HepG2 (cell line): ENCODE data around the gene STRN3. TPM values are rescaled to one million over a fixed set of nuclear protein-coding genes. Genes with fewer than 3 reads are reported as not detected.

Source experiments
- AFF4 ChIP-seq: sonication (generic); formaldehyde crosslinking; IDR thresholded peaks from 2 replicates; pipeline ENCODE4 v1.4.0; 2020; ENCODE audit warnings: missing genetic modification reagents
- ELF1 ChIP-seq: sonication (generic); formaldehyde crosslinking; IDR thresholded peaks from 2 replicates; pipeline ENCODE4 v1.4.0; 2020; ENCODE audit warnings: missing genetic modification reagents
- HDAC1 ChIP-seq: sonication (generic); formaldehyde crosslinking; IDR thresholded peaks from 2 replicates; pipeline ENCODE4 v1.5.1; 2020; ENCODE audit warnings: mild to moderate bottlenecking, missing genetic modification reagents
- HMGXB3 ChIP-seq: sonication (generic); formaldehyde crosslinking; IDR thresholded peaks from 2 replicates; pipeline ENCODE4 v1.4.0; 2020; ENCODE audit warnings: missing genetic modification reagents, borderline replicate concordance
- JUND ChIP-seq: sonication (generic); formaldehyde crosslinking; IDR thresholded peaks from 2 replicates; pipeline ENCODE4 v1.8.0; 2022; ENCODE audit warnings: mild to moderate bottlenecking, missing genetic modification reagents
- PCBP2 ChIP-seq: fragments of 200-400 bp; formaldehyde crosslinking; optimal IDR thresholded peaks from 2 replicates; pipeline ENCODE3; 2018; ENCODE audit warnings: low read length, low read depth; ENCODE audit not compliant: poor library complexity, severe bottlenecking
- RELA ChIP-seq: sonication (generic); formaldehyde crosslinking; IDR thresholded peaks from 2 replicates; pipeline ENCODE4 v1.4.0; 2020; ENCODE audit warnings: missing genetic modification reagents
- RFXANK ChIP-seq: IDR thresholded peaks from 2 replicates; pipeline ENCODE4 v1.6.1; 2016
- SP5 ChIP-seq: IDR thresholded peaks from 2 replicates; pipeline ENCODE4 v1.6.1; 2016; ENCODE audit warnings: low read depth, borderline replicate concordance
- STAT5B ChIP-seq: sonication (generic); formaldehyde crosslinking; IDR thresholded peaks from 2 replicates; pipeline ENCODE4 v1.4.0; 2020; ENCODE audit warnings: missing genetic modification reagents
- TAF15 ChIP-seq: fragments of 200-400 bp; formaldehyde crosslinking; IDR thresholded peaks from one replicate; pipeline ENCODE4 v1.6.1; 2018; ENCODE audit warnings: mild to moderate bottlenecking, low read depth, low read length; ENCODE audit not compliant: poor library complexity, severe bottlenecking
- TARDBP ChIP-seq: sonication (generic); formaldehyde crosslinking; IDR thresholded peaks from 2 replicates; pipeline ENCODE4 v1.8.0; 2022; ENCODE audit warnings: mild to moderate bottlenecking, missing genetic modification reagents
- TBL1XR1 ChIP-seq: fragments of 150-350 bp; IDR thresholded peaks from 2 replicates; pipeline ENCODE4 v1.6.1; 2014; ENCODE audit warnings: borderline replicate concordance, low read length; ENCODE audit not compliant: partially characterized antibody
- ZKSCAN8 ChIP-seq: IDR thresholded peaks from 2 replicates; pipeline ENCODE4 v1.6.1; 2016; ENCODE audit warnings: borderline replicate concordance, missing genetic modification reagents, missing compliant biosample characterization
- ZNF460 ChIP-seq: sonication (generic); formaldehyde crosslinking; IDR thresholded peaks from 2 replicates; pipeline ENCODE4 v1.5.1; 2020; ENCODE audit warnings: missing genetic modification reagents, mild to moderate bottlenecking, borderline replicate concordance
- ZNF678 ChIP-seq: sonication (generic); formaldehyde crosslinking; IDR thresholded peaks from 2 replicates; pipeline ENCODE4 v1.4.0; 2020; ENCODE audit warnings: mild to moderate bottlenecking, missing genetic modification reagents
- polyA plus RNA-seq, 8 experiments: library from polyadenylated mRNA; depleted of rRNA in 3 of 8; stranded (reverse) in 7 of 8; unstranded in 1 of 8; fragments of >200 nt; fragmentation: Illumina TruSeq in 4 of 8; extraction: Trizol in 4 of 8; gene quantifications; 2 replicates each; pipeline versions ENCODE4 v1.2.1 to v1.2.3, GENCODE V29; 2011 to 2016; ENCODE audit warnings: low read depth in 4 of 8, missing spikeins in 1 of 8, mixed read lengths in 1 of 8; ENCODE audit not compliant: insufficient read depth in 1 of 8
- total RNA-seq, 5 experiments: library from RNA; depleted of rRNA; stranded (reverse); fragments of >200 nt; fragmentation: Illumina TruSeq; extraction: Trizol; gene quantifications; 2 replicates each; pipeline ENCODE4 v1.2.3, GENCODE V29; 2016; ENCODE audit warnings: low read depth in 1 of 5
- TF ChIP-seq, protein P1 (sequence below): sonication (generic); formaldehyde crosslinking; IDR thresholded peaks from 2 replicates; pipeline ENCODE4 v1.5.1; 2020; ENCODE audit warnings: missing genetic modification reagents, mild to moderate bottlenecking, borderline replicate concordance
- TF ChIP-seq, protein P2 (sequence below): sonication (generic); formaldehyde crosslinking; IDR thresholded peaks from 2 replicates; pipeline ENCODE4 v1.8.0; 2022; ENCODE audit warnings: missing genetic modification reagents, low read depth, mild to moderate bottlenecking, borderline replicate concordance

The STRN3 gene
- total and polyA plus RNA-seq, 2 of the 13 experiments (the other 11 are each of a cell fraction or from before 2014, with no cell fraction given) = 49.4 to 123 TPM

- TF ChIP-seq TAF15 = peak; percentile 40
- TF ChIP-seq STAT5B (CRISPR knock-in tag) = peak; percentile 22
- peak; percentile 76; the same call in 1 of the 2 replicates for TF ChIP-seq RFXANK (CRISPR knock-in tag)
- no peak for TF ChIP-seq AFF4 (CRISPR knock-in tag)
- TF ChIP-seq, protein P1, sequence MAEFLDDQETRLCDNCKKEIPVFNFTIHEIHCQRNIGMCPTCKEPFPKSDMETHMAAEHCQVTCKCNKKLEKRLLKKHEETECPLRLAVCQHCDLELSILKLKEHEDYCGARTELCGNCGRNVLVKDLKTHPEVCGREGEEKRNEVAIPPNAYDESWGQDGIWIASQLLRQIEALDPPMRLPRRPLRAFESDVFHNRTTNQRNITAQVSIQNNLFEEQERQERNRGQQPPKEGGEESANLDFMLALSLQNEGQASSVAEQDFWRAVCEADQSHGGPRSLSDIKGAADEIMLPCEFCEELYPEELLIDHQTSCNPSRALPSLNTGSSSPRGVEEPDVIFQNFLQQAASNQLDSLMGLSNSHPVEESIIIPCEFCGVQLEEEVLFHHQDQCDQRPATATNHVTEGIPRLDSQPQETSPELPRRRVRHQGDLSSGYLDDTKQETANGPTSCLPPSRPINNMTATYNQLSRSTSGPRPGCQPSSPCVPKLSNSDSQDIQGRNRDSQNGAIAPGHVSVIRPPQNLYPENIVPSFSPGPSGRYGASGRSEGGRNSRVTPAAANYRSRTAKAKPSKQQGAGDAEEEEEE = no peak; the same call in 1 of the 2 replicates
- no peak; the same call in 1 of the 2 replicates for TF ChIP-seq ZKSCAN8 (CRISPR knock-in tag)
- no peak for TF ChIP-seq RELA (CRISPR knock-in tag)
- no peak for TF ChIP-seq TBL1XR1
- TF ChIP-seq HDAC1 (CRISPR knock-in tag) = peak; percentile 80
- TF ChIP-seq HMGXB3 (CRISPR knock-in tag) = peak; percentile 41; the same call in 1 of the 2 replicates
- TF ChIP-seq, protein P2, sequence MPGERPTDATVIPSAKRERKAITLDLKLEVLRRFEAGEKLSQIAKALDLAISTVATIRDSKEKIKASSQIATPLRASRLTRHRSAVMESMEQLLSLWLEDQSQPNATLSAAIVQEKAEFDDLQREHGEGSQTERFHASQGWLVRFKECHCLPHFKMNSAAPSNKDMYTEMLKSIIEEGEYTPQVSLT (CRISPR knock-in tag) = no peak; the same call in 1 of the 2 replicates
- TF ChIP-seq SP5 (CRISPR knock-in tag) = peak; percentile 10; the same call in 1 of the 2 replicates
- TF ChIP-seq TARDBP (CRISPR knock-in tag) = peak; percentile 32; the same call in 1 of the 2 replicates
- TF ChIP-seq PCBP2 = no peak
- peak; percentile 29; the same call in 1 of the 2 replicates for TF ChIP-seq JUND
- TF ChIP-seq ELF1 (CRISPR knock-in tag) = peak; percentile 48; the same call in 1 of the 2 replicates
- no peak; the same call in 1 of the 2 replicates for TF ChIP-seq ZNF460 (CRISPR knock-in tag)
- peak; percentile 62; the same call in 1 of the 2 replicates for TF ChIP-seq ZNF678 (CRISPR knock-in tag)
Measured at GRCh38 chr14:30874120-30874998, 151.8 kb downstream of the STRN3 start, which contains the start of gene COCH (continued).
